Activated T-cell treated with anti-CD3 and anti-CD28 coated beads, Interleukin-2, amount 50 U/mL, for 24 hours (primary cell): Measurements from ENCODE around the gene SLC12A7.

Source experiments
- DNase-seq: peaks from one replicate; pipeline ENCODE4 v3.0.0-alpha.2; 2020
- H3K27ac Mint-ChIP-seq: 2 replicates; pipeline ENCODE4 v1.8.0; 2020; ENCODE audit warnings: mild to moderate bottlenecking, mixed read lengths
- H3K27me3 Mint-ChIP-seq: 2 replicates; pipeline ENCODE4 v1.8.0; 2020; ENCODE audit warnings: mixed read lengths
- H3K36me3 Mint-ChIP-seq: 2 replicates; pipeline ENCODE4 v1.8.0; 2020; ENCODE audit warnings: low read depth, mixed read lengths
- H3K4me1 Mint-ChIP-seq: 2 replicates; pipeline ENCODE4 v1.8.0; 2020; ENCODE audit warnings: low read depth, mixed read lengths
- H3K4me3 Mint-ChIP-seq: 2 replicates; pipeline ENCODE4 v1.8.0; 2020; ENCODE audit warnings: mild to moderate bottlenecking, moderate library complexity, mixed read lengths
- H3K9me3 Mint-ChIP-seq: 2 replicates; pipeline ENCODE4 v1.8.0; 2020; ENCODE audit warnings: mixed read lengths

Gene SLC12A7

DNA sequence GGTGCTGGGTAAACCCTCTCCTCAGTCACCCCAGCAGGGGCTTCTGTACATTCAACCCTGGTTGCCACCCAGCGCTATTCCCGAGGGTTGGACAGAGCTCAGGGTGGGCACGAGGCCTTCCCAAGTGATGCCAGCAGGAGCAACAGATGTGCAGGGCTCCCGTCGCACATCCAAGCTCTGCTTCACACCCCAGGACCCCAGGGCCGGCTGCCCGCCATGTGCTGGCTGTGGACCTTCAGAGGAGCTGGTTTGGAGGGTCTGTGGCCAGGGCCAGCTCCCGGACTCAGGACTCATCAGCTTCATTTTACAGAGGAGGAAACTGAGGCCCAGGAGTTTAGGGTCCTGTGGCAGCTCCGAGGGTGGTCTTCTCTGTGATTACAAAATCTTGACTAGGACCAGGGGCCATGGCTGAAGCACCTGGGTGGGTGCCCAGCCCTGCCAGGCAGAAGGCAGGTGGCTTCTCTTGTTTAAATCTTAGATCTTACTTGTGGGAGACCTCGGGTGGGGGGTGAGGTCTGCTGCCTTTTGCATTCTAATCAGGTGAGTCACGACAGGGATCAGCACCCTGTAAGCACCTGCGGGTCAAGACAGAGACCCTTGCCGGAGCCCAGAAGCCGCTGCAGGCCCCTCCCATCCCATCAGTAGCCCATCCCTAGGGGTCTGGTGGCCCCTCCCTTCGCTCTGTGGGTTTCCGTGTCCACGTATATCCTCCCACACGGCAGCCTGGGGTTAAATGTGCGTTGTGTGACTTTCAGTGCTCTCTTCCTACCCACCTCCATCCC lies 2.1 kb upstream of the SLC12A7 start:
- peaks cover 28% of the 10 kb centered on the region for H3K4me1 Mint-ChIP-seq
- H3K36me3 Mint-ChIP-seq = peaks cover 13% of the 10 kb centered on the region
- H3K9me3 Mint-ChIP-seq = no peaks in the 10 kb centered on the region
- H3K27ac Mint-ChIP-seq = no peak overlapping the region
- no peak for DNase-seq
- H3K27me3 Mint-ChIP-seq = no peaks in the 10 kb centered on the region
- no peak overlapping the region for H3K4me3 Mint-ChIP-seq

DNA sequence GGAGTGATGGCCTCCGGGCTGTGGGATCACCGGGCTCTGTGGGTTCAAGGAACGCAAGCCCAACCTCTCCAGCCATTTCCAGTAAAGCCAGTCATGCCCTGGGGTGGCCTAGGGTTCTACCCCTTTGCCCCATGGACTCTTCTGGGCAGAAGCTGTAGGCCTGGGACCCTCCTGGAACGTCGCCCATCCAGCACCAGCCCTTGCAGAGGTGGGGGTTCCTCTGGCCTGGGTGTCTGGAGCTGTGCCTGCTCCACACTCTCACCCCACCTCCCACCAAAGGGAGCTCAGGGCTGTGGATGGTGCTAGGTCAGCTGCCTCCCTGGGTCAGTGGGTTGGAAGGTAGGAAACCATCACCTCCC lies 1.4 kb upstream of the SLC12A7 start:
- Mint-ChIP-seq H3K4me1 (peaks cover 29% of the 10 kb centered on the region), H3K36me3 (peaks cover 13% of the 10 kb centered on the region), H3K4me3 (no peak overlapping the region), H3K9me3 (no peaks in the 10 kb centered on the region), H3K27ac (no peak overlapping the region), H3K27me3 (no peaks in the 10 kb centered on the region)
- DNase-seq = no peak

DNA sequence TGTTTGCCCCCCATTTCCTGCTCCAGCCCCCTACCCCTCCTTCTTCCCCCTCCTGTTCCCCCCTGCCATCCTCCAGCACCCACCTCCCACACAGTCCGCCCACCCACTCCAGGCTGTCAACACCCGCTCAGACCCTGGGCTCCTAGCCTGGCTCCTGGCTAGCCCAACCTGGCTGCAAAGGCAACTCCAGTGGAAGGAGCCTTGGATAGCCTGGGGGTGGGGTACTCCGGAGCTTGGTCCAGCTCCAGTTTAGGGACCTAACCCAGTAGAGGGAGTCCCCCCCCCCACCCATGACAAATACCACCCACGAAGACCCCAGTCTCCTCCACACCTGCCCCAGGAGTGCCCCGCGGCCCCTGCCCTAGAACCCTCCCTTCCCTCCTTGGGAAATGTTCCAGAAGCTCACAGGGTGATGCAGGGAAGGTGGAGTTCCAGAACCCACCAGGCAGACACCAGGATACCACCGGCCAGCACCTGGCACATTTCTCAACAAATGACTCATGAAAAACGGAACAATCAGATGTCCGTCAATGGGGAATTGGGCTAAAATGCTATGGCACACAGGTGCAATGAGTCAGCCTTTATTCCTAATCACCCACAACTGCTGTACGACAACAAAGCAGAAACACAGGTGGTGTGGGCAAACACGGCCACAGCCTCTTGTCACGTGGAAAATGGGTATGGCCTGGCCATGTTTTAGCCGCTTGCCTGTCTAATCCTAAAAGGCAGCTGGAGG lies 901 bp upstream of the SLC12A7 start:
- Mint-ChIP-seq H3K9me3 (no peaks in the 10 kb centered on the region), H3K27ac (peak overlapping the region; percentile 26), H3K4me3 (peak overlapping the region; percentile 58), H3K4me1 (peaks cover 31% of the 10 kb centered on the region), H3K27me3 (no peaks in the 10 kb centered on the region), H3K36me3 (peaks cover 13% of the 10 kb centered on the region)
- no peak for DNase-seq

DNA sequence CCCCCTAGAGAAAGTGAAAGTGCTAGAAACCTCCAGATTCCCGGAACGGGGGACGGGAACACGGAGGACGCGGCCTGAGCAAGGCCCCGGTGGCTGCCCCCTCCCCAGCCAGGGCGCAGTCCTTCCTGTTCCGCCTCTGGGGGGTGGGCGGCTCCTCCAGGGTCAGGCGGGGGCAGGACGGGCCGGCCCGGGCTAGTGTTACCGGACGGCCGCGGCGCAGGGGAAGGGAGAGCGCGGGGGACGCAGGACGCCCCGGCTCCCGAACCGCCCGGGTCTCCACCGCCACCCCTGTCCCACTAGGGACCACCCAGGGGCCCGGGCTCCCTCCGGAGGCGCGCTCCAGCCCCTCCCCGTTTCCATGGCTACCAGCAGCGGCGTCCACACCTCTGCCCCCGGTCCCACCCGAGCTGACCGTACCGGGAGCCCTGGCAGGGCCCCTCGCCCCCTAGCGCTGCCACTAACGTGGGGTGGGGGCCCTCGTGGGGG lies 579 bp downstream of the SLC12A7 start:
- peak overlapping the region; percentile 93 for H3K27ac Mint-ChIP-seq
- H3K36me3 Mint-ChIP-seq = peaks cover 22% of the 10 kb centered on the region
- peak; percentile 59 for DNase-seq
- H3K4me3 Mint-ChIP-seq = peak overlapping the region; percentile 88
- H3K9me3 Mint-ChIP-seq = no peaks in the 10 kb centered on the region
- no peaks in the 10 kb centered on the region for H3K27me3 Mint-ChIP-seq
- peaks cover 46% of the 10 kb centered on the region for H3K4me1 Mint-ChIP-seq

DNA sequence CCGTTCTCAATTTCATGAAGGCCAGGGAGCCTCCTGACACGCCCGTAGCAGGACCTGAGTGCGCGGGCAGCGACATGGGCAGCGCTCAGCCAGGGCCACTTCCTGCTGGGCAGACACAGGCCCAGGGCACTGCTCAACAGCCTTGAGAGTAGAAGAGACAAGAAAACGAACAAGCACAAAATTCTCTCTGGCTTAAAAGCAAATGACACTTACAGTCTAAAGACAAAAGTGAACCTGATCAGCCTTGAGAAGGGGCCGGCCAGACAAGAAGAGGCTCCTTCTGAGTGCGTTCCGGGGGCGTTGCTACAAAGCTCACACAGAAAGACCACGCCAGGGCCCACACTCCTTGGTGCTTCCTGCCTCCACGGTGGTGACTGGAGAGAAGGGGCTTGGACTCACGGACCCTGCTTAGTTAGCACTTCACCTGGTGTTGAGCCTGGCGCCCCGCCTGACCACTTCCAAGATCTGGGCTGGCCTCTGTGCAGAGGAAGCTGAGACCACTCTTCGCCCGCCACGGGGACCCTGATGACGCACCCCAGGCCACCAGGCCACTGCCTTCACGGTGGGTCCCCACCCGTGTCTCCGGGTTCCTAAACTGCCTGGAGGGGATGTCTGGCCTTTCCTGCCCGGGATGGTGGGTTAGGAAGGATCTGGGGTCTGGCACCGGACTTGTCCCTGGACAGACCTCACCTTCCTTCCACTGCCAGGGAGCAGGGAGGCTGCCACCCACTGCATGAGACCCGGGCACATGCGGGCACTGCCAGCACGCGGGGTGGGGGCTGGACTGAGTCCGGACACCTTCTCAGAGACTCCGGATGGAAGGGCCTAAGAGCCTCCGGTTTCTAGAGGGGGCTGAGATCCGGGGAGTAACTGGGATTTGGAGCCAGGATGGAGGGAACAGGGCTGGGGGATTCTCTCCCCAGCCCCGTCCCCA lies 1.3 kb downstream of the SLC12A7 start:
- peak overlapping the region; percentile 88 for H3K4me3 Mint-ChIP-seq
- no peaks in the 10 kb centered on the region for H3K27me3 Mint-ChIP-seq
- peak; percentile 55 for DNase-seq
- peaks cover 22% of the 10 kb centered on the region for H3K36me3 Mint-ChIP-seq
- H3K9me3 Mint-ChIP-seq = no peaks in the 10 kb centered on the region
- H3K4me1 Mint-ChIP-seq = peaks cover 53% of the 10 kb centered on the region
- H3K27ac Mint-ChIP-seq = peak overlapping the region; percentile 93

DNA sequence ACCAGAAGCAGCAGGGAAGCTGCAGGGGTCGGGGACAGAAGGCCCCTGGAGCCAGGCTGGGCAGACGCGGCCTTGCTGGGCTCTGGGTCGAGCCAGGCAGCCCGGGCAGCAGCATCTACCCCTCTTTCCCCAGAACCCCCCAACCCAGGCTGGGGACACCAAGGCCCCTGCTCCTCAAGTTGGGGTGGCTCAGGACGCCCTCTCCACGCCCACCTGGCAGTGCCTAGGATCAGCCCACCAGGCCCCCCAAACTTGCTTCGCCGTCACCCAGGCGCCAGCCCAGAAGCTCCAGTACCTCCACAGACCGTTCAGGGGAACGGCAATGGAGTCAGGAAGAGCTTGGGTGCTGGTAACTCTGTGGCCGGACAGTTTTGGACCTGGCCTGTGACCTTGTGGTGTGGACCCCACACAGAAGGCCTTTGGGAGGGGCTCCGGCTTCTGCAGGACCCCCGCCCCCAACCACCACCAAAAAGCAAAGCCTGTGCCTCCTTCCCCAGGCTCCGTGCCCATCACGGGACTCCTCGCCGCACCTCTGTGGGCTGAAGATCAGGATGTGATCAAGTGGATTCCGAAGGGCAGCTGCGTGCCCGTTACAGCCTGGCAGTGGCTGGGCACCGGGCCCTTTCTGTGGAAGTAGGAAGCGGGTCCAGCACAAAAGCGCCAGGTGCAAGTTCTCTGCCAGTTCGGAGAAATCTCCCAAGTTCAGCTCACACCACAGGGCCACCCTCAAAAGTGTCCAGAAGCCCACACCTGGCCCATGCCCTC lies 2.1 kb downstream of the SLC12A7 start:
- H3K36me3 Mint-ChIP-seq = peaks cover 22% of the 10 kb centered on the region
- DNase-seq = no peak
- peak overlapping the region; percentile 88 for H3K4me3 Mint-ChIP-seq
- no peaks in the 10 kb centered on the region for H3K9me3 Mint-ChIP-seq
- peak overlapping the region; percentile 93 for H3K27ac Mint-ChIP-seq
- H3K4me1 Mint-ChIP-seq = peaks cover 61% of the 10 kb centered on the region
- no peaks in the 10 kb centered on the region for H3K27me3 Mint-ChIP-seq

DNA sequence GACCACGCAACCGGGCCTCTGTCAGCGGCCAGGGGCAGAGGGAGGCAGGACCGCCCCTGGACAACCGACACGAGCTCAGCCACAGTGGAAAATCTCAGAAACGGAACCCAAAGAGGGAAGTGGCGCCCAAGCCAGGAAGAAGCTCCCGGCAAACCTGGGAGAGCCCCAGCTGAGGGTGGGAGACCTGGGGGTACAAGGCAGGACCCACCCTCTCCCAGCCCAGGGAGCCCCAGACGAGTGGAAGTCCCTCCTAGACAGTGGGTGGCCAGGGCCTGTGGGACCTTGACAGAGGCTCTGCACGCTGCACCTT lies 3.0 kb downstream of the SLC12A7 start:
- Mint-ChIP-seq H3K4me1 (peaks cover 70% of the 10 kb centered on the region), H3K36me3 (peaks cover 22% of the 10 kb centered on the region), H3K27ac (peak overlapping the region; percentile 73), H3K4me3 (peak overlapping the region; percentile 88), H3K9me3 (no peaks in the 10 kb centered on the region), H3K27me3 (no peaks in the 10 kb centered on the region)
- no peak for DNase-seq

DNA sequence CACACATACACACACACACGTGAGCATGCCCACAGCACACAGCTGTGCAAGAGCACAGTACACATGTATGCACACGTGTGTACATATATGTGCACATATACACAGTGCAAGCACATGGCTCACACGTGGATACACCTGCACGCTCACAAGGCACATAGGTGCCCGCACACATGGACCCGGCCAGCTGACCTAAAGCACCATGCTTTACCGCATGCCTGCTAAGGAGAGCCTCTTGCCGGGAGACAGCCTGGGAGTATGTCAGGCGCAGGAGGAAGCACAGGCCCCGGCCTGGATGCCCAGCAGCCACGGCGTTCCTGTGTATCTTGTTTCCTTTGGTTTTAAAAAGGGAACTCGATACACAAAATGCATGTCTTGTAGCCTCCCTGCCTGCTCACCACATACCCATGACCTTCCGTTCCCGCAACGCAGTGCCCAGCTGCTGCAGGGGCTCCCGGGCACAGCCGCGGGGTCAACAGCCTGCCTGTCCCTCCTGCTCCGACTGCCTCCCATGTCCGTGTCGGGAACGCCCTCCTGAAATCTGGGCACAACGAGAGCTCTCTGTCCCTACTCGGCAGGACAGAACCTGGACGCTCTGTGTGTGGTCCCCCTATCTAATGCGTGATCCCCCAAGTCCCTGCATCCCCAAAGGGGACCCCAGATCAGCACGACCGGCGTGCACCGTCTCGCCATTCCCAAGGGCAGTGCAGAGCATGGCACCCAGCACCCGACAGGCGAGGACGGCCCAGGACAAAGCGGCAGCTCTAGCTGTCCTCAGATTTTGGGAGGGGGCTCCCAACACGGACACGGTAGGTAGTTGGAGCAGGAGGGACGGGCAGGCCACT lies 3.6 kb downstream of the SLC12A7 start:
- Mint-ChIP-seq H3K27ac (peak overlapping the region; percentile 93), H3K36me3 (peaks cover 24% of the 10 kb centered on the region), H3K27me3 (no peaks in the 10 kb centered on the region), H3K4me1 (peaks cover 75% of the 10 kb centered on the region), H3K9me3 (no peaks in the 10 kb centered on the region), H3K4me3 (peak overlapping the region; percentile 69)
- DNase-seq = peak; percentile 53

DNA sequence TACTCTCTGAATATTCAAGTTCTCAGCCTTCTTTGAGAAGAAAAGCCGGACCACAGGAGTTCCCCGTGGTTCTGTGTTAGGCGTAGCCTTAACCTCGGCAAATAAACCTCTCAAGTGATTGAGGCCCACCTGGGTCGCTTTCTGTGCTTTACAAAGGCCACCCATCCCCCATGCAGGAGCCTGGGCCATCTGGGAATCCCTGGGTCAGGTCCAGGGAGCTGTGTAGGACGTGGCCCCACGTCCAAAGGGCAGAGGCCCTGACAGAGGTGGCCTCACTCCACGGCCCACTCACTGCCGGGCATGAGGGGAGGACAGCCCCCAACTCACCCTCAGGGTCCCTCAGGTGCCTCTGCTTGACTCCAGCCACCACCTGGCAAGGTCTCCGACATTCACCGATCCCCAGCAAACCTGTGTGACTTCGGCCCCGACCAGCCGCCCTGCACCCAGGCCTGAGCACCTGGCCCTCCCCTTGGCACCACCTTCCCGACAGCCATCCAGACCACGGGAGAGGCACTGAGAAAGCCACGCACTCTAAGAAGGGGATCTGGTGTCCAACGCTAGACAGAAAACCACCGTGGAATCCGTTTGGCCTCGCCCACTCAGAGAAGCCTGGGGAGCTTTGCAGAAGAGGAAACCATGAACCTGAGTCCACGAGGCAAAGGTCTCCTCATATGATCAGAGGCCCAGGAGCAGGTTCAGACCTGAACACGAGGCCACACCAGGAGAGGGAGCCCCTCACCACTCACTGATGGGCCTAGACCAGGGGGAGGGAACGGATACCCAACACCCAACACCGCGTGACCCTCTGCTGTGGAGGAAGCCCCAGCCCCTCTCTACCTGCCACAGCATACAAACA lies 4.5 kb downstream of the SLC12A7 start:
- Mint-ChIP-seq H3K27ac (peak overlapping the region; percentile 93), H3K27me3 (no peaks in the 10 kb centered on the region), H3K9me3 (no peaks in the 10 kb centered on the region), H3K4me1 (peaks cover 83% of the 10 kb centered on the region), H3K36me3 (peaks cover 24% of the 10 kb centered on the region), H3K4me3 (peak overlapping the region; percentile 69)
- peak; percentile 50 for DNase-seq

DNA sequence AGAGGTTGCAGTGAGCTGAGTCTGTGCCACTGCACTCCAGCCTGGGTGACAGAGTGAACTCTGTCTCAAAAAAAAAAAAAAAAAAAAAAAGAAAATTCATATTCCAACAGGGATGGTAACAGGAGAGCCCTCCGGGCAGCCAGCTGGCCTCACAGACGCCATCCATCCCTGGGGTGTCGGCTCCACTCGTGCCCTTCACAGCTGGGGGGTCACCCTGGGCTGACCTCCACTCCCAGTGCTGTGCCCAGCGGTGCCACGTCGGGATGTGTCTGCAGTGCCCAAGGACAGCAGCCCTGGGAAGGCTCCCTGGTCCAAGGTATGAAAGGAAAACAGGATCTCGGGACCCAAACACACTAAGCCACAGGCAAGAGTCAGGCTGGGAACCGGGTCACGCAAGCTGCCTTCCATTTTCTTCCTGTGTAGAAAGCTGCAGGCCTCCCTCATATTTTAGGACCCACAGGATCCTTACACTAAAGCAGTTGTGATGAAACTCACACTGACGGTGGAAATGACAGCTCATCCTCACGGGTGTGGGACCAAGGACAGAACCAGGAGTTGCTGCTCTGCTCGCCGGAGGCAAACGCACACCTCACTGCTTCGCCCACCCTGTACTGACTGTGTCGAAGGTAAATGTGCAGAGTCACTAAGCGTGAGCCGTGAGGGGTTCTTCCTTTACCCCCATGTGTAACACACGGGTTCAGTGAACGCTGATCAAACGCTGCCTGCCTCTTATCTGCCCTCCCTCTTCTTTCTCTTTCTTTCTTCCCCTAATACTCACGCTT lies 5.3 kb downstream of the SLC12A7 start:
- no peaks in the 10 kb centered on the region for H3K27me3 Mint-ChIP-seq
- H3K27ac Mint-ChIP-seq = peak overlapping the region; percentile 93
- peak; percentile 59 for DNase-seq
- peaks cover 24% of the 10 kb centered on the region for H3K36me3 Mint-ChIP-seq
- peak overlapping the region; percentile 69 for H3K4me3 Mint-ChIP-seq
- no peaks in the 10 kb centered on the region for H3K9me3 Mint-ChIP-seq
- peaks cover 90% of the 10 kb centered on the region for H3K4me1 Mint-ChIP-seq

DNA sequence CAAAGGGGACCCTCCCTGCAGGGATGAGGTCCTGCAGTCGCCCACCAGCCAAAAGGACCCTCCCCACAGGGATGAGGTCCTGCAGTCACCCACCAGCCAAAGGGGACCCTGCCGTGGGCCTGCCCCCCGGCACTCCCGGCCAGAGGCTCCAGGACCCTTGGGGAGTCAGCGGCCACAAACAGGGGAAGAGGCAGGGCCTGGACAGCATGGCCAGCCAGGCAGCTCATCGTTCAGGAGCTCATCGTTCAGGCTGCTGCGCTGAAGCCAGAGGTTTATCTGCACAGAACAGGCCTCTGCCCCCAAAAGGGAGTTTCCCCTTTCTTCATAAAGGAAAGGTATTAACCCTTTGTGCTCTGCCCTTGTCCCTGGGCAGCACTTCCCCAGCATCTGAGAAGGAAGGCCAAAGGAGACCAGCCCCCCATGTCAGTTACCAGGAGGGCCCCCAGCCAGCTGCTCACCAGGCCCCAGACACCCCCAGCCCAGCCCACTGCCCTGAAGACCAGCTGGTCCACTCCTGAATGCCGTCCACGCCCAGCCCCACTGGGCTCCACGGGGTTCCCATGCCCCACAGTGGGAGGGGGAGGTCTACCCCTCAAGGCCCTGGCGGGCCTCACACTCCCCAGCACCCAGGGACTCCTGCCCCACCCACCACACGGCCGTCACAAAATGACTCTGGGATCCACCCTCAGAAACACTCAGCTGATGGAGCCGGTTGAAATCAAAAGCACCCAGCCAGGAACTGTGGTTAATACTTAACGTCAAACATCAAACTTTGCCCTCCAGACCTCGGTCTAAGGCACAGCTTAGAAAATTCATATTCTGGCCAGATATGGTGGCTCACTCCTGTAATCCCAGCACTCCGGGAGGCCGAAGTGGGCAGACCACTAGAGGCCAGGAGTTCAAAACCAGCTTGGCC lies 6.3 kb downstream of the SLC12A7 start:
- peak; percentile 67 for DNase-seq
- no peaks in the 10 kb centered on the region for H3K9me3 Mint-ChIP-seq
- H3K4me1 Mint-ChIP-seq = peaks cover 92% of the 10 kb centered on the region

More for the DNA sequence above, 6.3 kb downstream of the SLC12A7 start:
- H3K4me3 Mint-ChIP-seq = peak overlapping the region; percentile 69
- H3K36me3 Mint-ChIP-seq = peaks cover 20% of the 10 kb centered on the region
- peak overlapping the region; percentile 93 for H3K27ac Mint-ChIP-seq
- no peaks in the 10 kb centered on the region for H3K27me3 Mint-ChIP-seq
